LNCaP clone FGC (cell line): ENCODE measurements around the gene CYS1.
"Not testable (repeated sequence)": the region's sequence is repeated elsewhere in the genome, so short reads cannot be mapped to it uniquely, and the experiment has no call there.

Source experiments
- DNase-seq: peaks from one replicate; pipeline ENCODE4 v3.0.0-alpha.2; 2011; ENCODE audit warnings: low read depth
- H3K4me3 ChIP-seq: 2 replicates; pipeline ENCODE4 v1.5.1; 2011; ENCODE audit warnings: mild to moderate bottlenecking, low read depth, low read length, control low read depth
- CTCF ChIP-seq: IDR thresholded peaks from 2 replicates; pipeline ENCODE4 v1.5.1; 2012; ENCODE audit warnings: mild to moderate bottlenecking; ENCODE audit not compliant: control insufficient read depth, insufficient read depth; ENCODE audit errors: extremely low read depth

Gene CYS1

DNA sequence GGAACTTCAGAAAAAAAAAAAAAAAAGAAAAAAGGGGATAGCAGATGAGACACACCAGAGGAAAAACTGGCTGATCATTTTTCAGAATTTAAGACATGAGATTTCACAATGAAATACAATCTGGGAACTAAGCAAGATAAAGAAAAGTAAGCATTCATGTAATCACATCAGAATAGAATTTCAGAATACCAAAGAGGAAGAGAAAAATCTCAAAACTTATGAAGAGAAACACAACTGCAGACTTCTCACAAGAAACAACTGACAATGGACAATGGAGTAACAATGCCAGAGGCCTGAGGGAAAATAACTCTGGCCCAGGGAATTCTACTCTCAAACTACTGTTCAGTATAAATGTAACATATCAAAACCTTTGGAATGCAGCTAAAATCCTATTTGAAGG, 29.1 kb upstream of the CYS1 start:
- TF ChIP-seq CTCF, result no peak
- H3K4me3 ChIP-seq, result no peak overlapping the region
- no peak for DNase-seq

- not testable (repeated sequence) for DNase-seq, H3K4me3 ChIP-seq
Measured at GRCh38 chr2:10104906-10105305, 24.7 kb upstream of the CYS1 start.

GRCh38 chr2:10103179-10103578, 23.0 kb upstream of the CYS1 start:
- no peak overlapping the region for H3K4me3 ChIP-seq
- no peak for TF ChIP-seq CTCF
- no peak for DNase-seq

DNA sequence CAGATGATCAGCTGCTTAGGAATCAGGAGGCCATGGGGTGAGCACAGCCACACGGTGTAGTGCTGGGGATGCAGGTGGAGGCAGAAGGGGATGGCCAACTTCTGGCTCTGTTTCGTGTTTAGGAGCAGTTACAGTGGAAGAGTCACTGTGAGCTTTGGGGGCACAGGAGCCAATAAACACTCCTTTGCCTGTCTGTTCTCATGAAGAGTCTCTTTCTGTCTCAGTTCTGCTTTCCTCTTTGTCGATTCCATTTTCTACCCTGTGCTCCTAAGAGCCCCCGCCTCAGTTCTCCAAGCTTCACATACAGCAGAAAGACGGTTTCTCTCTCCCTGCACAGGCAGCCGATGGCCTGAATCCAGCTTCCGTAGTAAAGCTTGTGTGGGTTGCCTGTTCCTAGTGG, 21.3 kb upstream of the CYS1 start:
- no peak overlapping the region for H3K4me3 ChIP-seq
- no peak for TF ChIP-seq CTCF
- no peak for DNase-seq

DNA sequence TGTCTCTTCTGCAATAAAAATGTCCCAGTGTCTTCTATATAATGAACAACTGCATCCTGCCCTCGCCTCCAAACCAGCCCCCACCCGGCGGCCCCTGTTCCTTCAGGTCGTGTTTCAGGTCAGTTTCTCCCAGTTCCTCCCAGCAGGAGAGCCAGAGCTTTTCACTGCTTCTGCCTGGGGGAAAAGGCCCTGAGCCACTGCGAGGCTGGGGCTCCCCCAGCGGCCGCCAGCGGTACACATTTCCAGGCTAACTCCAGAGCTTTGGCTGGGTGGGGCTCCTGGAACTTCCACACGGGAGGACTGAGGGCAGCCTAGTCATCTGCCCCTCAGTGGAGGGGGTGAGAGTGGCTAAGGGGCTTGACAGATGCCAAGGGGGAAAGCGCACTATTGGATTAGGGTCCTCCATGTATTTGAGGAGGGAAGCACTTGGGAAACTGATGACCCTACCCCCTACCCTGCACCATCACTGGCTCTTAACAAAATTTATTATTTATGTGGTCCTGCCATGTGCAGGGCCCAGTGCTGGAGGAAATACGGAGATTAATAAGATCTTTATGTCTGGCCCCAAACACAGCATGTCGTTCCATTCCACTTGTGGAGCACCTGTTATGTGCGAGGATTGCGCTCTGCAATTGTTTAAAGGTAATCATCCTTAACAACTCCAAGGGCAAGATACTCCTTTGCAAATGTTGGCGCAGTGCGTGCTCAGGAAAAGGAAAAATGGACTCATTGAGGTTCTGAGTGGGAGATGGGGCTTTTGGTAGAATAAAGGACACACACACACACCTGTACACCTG, 17.3 kb upstream of the CYS1 start:
- peak; percentile 78 for TF ChIP-seq CTCF
- DNase-seq, result no peak

DNA sequence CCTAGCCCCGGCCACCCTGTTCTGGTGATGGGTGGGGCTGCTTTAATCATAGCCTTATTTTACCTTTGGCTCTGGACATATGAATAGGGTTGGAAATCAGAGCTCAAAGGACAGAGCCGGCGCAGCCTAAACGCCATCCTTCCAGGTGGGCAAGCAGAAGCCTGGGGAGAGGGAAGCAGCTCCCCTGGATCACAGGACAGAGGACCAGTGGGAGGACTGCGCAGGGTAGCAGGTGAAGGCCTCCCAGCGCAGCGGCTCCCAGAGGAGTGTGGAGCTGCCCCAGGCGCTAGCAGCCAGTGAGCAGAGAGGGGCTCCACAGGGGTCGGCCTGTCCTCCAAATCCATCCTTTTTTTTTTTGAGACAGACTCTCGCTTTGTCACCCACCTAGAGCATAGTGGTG, 16.4 kb upstream of the CYS1 start:
- TF ChIP-seq CTCF, result no peak
- no peak overlapping the region for H3K4me3 ChIP-seq
- DNase-seq, result no peak

More for the DNA sequence above, 17.3 kb upstream of the CYS1 start:
- H3K4me3 ChIP-seq, result no peak overlapping the region

GRCh38 chr2:10095175-10095574, 15.0 kb upstream of the CYS1 start:
- no peak for TF ChIP-seq CTCF
- DNase-seq, result no peak
- no peak overlapping the region for H3K4me3 ChIP-seq
